Measurements from ENCODE around the gene GPR153. TPM values are rescaled to one million over a fixed set of nuclear protein-coding genes. Genes with fewer than 3 reads are reported as not detected.

The GPR153 gene
- polyA plus RNA-seq, 3 donors, result 0.04 to 0.69 TPM; not detected in 1

DNA sequence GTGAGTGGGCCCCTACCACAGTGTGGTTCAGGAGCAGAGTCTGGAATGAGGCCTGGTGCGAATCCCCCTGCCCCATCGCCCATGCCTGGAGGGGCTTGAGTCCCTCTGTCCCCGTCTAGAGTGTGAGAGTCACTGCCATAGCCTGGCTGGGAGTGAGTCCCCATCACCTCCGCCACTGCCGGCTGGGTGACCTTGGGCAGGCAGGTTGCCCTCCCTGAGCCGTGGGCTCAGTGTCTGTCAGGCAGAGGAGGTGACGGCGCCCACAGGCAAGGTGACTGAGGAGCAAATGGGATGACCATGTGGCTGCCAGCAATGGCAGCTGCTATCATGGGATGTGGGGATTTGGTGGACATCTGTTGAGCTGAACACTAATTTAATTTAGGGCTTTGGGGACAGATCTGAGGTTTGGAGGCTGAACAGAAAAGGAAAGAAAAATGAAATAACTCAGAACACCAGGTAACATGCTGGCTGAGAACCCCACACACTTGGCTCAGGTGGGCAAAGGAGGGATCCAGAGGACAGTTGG, 38.1 kb upstream of the GPR153 start:
- Mint-ChIP-seq H3K4me3 (no peak overlapping the region), H3K27me3 (ENCODE audit: low read depth in 3 of 3) (peaks cover 0 to 1% (median 0%) of the 10 kb centered on the region in 3 donors), H3K36me3 (peaks cover 3 to 7% of the 10 kb centered on the region in 2 donors), H3K9me3 (no peaks in the 10 kb centered on the region), H3K27ac (no peak overlapping the region), H3K4me1 (no peaks in the 10 kb centered on the region)
- no peak for DNase-seq
- H3K4me3 ChIP-seq (replicated peaks in 1 of 3; ENCODE audit: low read depth in 2 of 3, low read length in 3 of 3), result no peak overlapping the region
- H3K4me2 ChIP-seq (replicated peaks; ENCODE audit: extremely low read depth, low read length, poor library complexity, severe bottlenecking), result no peak overlapping the region
- H3K9ac ChIP-seq (ENCODE audit: insufficient read depth, low read length, poor library complexity, severe bottlenecking), result no peak overlapping the region
- H3K27me3 ChIP-seq (ENCODE audit: control insufficient read depth in 2 of 2, insufficient read depth in 2 of 2, low read length in 2 of 2), result no peaks in the 10 kb centered on the region
- H4K20me1 ChIP-seq (ENCODE audit: insufficient read depth, low read length), result no peaks in the 10 kb centered on the region
- H2AFZ ChIP-seq (ENCODE audit: insufficient read depth, low read depth, low read length, poor library complexity, severe bottlenecking), result no peak overlapping the region
- intact Hi-C loops (cut with micrococcal nuclease), result no loop called here
- no peak overlapping the region for H3K27ac ChIP-seq (ENCODE audit: low read depth in 1 of 2, low read length in 2 of 2)
- H3K4me1 ChIP-seq (ENCODE audit: control insufficient read depth in 1 of 2, insufficient read depth in 2 of 2, low read length in 2 of 2), result no peaks in the 10 kb centered on the region
- no peaks in the 10 kb centered on the region for H3K9me3 ChIP-seq (replicated peaks in 1 of 2; ENCODE audit: control insufficient read depth in 1 of 2, insufficient read depth in 1 of 2, low read length in 2 of 2)
- 98% methylated on average over 8 of the region's 8 CpGs for WGBS (ENCODE audit: insufficient coverage)
- TF ChIP-seq, protein P1, sequence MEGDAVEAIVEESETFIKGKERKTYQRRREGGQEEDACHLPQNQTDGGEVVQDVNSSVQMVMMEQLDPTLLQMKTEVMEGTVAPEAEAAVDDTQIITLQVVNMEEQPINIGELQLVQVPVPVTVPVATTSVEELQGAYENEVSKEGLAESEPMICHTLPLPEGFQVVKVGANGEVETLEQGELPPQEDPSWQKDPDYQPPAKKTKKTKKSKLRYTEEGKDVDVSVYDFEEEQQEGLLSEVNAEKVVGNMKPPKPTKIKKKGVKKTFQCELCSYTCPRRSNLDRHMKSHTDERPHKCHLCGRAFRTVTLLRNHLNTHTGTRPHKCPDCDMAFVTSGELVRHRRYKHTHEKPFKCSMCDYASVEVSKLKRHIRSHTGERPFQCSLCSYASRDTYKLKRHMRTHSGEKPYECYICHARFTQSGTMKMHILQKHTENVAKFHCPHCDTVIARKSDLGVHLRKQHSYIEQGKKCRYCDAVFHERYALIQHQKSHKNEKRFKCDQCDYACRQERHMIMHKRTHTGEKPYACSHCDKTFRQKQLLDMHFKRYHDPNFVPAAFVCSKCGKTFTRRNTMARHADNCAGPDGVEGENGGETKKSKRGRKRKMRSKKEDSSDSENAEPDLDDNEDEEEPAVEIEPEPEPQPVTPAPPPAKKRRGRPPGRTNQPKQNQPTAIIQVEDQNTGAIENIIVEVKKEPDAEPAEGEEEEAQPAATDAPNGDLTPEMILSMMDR (IDR thresholded peaks at IDR 0.05), result no peak
- H3K79me2 ChIP-seq (ENCODE audit: insufficient read depth, low read length), result no peaks in the 10 kb centered on the region
- peaks cover 0 to 2% of the 10 kb centered on the region in 2 donors for H3K36me3 ChIP-seq (replicated peaks in 1 of 2; ENCODE audit: control insufficient read depth in 1 of 2, insufficient read depth in 2 of 2, low read length in 2 of 2)

GRCh38 chr1:6298530-6298929, 37.6 kb upstream of the GPR153 start:
- Mint-ChIP-seq H3K4me3 (no peak overlapping the region), H3K27me3 (ENCODE audit: low read depth in 3 of 3) (peaks cover 0 to 2% (median 0%) of the 10 kb centered on the region in 3 donors), H3K36me3 (peaks cover 6 to 10% of the 10 kb centered on the region in 2 donors), H3K27ac (no peak overlapping the region), H3K9me3 (no peaks in the 10 kb centered on the region), H3K4me1 (no peaks in the 10 kb centered on the region)
- Histone ChIP-seq H3K4me1 (ENCODE audit: control insufficient read depth in 1 of 2, insufficient read depth in 2 of 2, low read length in 2 of 2) (no peaks in the 10 kb centered on the region), H3K4me2 (replicated peaks; ENCODE audit: extremely low read depth, low read length, poor library complexity, severe bottlenecking) (no peak overlapping the region), H3K9me3 (replicated peaks in 1 of 2; ENCODE audit: control insufficient read depth in 1 of 2, insufficient read depth in 1 of 2, low read length in 2 of 2) (no peaks in the 10 kb centered on the region), H3K79me2 (ENCODE audit: insufficient read depth, low read length) (no peaks in the 10 kb centered on the region), H3K27me3 (ENCODE audit: control insufficient read depth in 2 of 2, insufficient read depth in 2 of 2, low read length in 2 of 2) (no peaks in the 10 kb centered on the region), H3K36me3 (replicated peaks in 1 of 2; ENCODE audit: control insufficient read depth in 1 of 2, insufficient read depth in 2 of 2, low read length in 2 of 2) (peaks cover 0 to 4% of the 10 kb centered on the region in 2 donors), H3K27ac (ENCODE audit: low read depth in 1 of 2, low read length in 2 of 2) (no peak overlapping the region), H3K4me3 (replicated peaks in 1 of 3; ENCODE audit: low read depth in 2 of 3, low read length in 3 of 3) (no peak overlapping the region), H3K9ac (ENCODE audit: insufficient read depth, low read length, poor library complexity, severe bottlenecking) (no peak overlapping the region), H2AFZ (ENCODE audit: insufficient read depth, low read depth, low read length, poor library complexity, severe bottlenecking) (no peak overlapping the region), H4K20me1 (ENCODE audit: insufficient read depth, low read length) (no peaks in the 10 kb centered on the region)
- TF ChIP-seq, protein P1 (IDR thresholded peaks at IDR 0.05), result no peak
- no peak for DNase-seq
- 100% methylated on average over 4 of the region's 8 CpGs for WGBS (ENCODE audit: insufficient coverage)
- intact Hi-C loops (cut with micrococcal nuclease), result no loop called here

Measured in CD14-positive monocyte (primary cell).